SIG-M5 treated with dmso at 0.1 percent for 504 hours (cell line): ENCODE results near the gene MAJIN.
"Not testable (repeated sequence)": the region's sequence is repeated elsewhere in the genome, so short reads cannot be mapped to it uniquely, and the experiment has no call there.

ENCODE experiments used
- DNase-seq: peaks from one replicate; lab custom pipeline; 2025; ENCODE audit not compliant: unreplicated experiment; lab: John Stamatoyannopoulos, UW

The MAJIN gene, protein sequence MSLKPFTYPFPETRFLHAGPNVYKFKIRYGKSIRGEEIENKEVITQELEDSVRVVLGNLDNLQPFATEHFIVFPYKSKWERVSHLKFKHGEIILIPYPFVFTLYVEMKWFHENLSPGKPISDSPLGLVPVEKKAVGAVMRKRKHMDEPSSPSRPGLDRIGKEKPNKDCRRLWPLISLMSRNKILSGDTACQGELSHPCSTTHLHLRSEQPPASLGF

DNA sequence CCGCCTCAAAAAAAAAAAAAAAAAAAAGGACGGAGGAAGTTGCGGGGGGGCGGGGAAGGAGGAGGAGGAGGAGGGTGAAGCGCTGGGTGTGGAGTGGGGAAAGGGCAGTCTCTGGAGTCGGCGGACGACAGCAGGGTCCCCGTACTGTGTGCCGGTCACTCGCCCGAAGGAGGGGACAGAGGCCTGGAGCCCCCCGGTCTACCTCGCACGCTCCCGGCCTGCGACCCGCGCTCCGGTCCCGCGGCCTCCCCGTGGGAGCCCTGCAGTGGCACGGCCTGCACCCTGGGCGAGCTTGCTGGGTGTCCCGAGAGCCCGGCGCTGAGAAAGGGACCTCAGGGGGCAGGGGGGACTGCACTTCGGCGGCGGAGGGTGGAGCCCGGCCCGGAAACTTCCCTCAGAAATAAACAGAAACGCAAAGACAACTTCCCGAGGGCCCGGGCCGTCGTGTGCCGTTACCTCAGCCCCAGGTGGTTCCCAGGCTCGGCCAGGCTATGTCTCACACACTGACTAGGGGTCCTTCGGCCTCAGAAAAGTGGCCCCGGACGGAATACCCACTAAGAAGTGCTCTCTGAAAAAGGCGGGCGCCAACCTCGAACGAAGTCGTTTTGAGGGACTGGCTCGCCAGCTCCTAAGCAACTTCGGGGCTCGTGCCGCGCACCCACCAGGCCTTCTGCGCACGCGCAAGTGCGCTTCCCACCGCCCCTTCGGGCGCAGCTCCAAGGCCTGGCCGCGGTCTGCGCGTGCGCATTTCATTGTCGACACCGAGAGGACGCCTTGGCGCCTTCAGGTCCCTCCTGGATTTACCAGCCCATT lies at the start of gene MAJIN:
Gene MAJIN, minus strand, starts transcription at position 688 of the 813 bp plus-strand sequence. CDS start 12,703 bp downstream, outside the sequence.
- no peak for DNase-seq

DNA sequence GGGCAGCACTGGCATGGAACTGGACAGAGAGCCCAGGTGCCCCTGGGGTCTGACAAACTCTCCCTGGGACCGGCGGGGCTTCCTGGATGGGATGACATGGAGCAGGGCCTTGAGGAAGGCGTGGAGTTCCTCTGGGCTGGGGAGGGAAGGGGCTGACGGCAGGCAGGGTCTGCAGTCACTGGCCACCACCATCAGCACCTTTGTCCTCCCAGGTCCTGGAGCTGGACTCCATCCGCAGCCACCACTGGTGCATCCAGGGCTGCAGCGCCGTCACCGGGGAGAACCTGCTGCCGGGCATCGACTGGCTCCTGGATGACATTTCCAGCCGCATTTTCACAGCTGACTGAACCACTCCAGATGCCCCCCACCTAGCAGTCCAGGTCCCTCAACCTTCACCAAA lies 49.6 kb upstream of the MAJIN start:
- no peak for DNase-seq

DNA sequence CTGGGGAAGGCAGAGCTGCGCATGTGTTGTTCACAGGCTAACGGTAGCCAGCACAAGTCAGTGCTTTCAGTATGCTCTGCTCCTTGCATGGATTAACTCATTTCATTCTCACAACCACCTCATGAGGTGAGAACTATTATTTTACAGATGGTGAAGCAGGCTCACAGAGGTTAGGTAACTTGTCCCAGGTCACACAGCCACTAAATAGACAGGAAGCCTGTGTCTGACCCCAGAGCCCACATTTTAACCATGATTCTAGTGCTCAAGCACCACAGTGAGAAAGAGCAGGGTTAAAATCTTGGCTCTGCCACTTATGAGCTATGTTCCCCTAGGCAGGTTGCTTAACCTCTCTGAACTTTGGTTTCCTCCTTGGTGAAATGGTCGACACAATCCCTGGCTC lies 49.1 kb upstream of the MAJIN start:
- DNase-seq, result no peak

DNA sequence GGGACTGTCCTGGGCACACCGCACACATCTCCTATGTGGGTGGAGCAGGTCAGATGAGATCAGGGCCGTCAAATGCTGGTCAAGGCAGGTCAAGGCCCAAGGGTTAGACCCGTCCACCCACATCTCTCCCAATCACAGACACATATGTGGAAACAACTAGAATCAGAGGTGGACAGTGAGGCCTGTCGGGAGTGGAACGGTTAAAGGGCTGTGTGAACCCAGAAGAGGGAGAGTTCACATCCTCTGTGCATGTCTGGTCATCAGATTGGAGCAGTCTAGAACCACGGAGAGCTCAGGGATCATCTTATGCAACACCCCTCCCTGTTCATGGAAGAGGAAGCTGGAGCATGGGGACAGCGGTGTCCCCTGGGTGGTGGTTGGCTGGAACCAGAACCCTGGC lies 47.9 kb upstream of the MAJIN start:
- DNase-seq, result no peak

DNA sequence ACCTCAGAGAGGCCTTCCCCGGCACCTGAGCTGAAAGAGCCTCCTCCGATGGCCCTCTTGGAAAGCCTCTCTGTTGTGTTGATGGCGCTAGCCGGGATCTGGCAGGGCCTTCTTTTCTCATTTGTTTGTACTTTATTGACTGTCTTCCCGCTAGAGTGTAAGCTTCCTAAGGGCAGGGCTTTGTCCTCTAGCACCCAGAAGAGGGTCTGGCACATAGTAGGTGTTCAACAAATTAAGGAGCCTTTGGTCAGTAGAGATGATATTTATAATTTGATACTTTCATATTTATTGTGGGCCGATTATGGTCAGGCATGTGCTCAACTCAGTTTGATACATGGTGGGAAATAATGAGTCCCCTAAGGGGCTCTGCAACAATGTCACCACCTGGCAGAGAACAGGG lies 46.0 kb upstream of the MAJIN start:
- DNase-seq, result no peak

DNA sequence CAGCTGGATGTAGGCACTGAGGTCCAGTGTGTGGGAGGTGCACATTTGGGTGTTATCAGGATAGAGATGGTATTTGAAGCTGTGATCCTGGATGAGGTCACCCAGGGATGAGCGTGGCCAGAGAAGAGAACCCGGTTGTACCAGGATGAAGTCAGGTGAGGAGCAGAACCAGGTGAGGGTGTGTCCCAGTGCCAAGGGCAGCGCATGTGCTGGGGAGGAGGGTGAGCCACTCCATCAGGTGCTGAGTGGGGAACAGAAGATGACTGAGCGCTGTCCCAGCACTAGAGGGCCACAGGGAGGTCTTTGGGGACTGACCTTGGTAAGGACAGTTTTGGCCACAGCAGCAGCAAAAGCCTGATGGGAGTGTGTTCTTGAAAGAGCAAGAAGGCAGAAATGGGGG lies 44.8 kb upstream of the MAJIN start:
- no peak for DNase-seq

DNA sequence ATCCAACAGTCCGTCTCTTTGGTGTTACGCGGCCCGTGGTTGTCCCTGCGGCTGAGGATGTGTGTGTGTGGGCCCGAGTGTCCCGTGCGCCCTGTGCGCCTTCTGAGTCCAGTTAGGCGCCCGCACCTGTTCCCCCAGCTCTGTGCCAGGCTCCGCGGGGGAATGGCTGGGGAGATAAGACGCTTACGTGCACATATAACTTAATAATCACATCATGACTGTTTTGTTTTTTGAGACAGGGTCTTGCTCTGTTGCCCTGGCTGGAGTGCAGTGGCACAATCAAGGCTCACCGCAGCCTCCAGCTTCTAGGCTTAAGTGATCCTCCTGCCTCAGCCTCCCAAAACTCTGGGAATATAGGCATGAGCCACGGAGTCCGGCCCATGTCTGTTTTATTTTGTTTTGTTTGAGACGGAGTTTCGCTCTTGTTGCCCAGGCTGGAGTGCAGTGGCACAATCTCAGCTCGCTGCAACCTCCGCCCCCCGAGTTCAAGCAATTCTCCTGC lies 42.9 kb upstream of the MAJIN start:
- DNase-seq, result no peak

DNA sequence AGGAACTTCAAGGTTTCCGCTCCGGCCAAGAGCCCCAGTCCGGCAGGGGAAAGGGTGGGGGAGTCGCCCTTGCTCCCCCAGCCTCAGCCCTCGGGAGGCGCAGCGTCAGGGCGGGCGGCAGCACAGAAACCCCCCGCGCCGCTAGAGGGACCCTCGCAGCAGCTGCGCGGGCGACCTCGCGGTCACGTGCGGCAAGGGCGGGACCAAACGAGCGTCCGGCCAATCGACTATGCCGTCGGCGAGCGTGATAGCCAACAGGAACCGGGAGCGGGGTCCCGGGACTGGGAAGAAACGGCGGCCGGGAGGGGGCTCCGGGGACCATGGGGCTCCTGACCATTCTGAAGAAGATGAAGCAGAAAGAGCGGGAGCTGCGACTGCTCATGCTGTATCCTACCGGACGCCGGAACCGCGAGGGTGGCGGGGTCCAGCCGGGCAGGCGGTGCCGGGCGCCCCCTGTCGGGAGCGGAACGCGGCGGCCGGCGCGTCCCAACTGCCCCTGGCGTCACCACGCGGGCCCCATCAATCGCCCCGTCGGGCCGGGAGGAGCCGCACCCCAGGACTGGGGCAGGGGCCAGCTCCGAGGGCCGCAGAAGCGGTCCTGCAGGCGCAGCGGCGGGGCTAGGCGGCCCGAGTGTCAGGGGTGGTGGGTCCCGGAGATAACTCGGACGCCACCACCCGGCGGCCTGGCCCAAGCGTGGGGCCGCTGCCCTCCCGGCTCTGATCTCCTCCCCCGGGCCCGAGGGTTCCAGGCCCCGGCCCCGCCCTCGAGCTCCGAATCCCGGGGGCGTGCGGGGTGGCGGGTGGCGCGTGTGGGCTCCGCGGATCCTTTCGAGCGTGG lies 42.2 kb upstream of the MAJIN start, which contains the start of gene ARL2:
Gene ARL2, plus strand, starts transcription at position 273 of the 838 bp plus-strand sequence. Its CDS starts 48 bp downstream, at position 321.
- peak; percentile 73 for DNase-seq

DNA sequence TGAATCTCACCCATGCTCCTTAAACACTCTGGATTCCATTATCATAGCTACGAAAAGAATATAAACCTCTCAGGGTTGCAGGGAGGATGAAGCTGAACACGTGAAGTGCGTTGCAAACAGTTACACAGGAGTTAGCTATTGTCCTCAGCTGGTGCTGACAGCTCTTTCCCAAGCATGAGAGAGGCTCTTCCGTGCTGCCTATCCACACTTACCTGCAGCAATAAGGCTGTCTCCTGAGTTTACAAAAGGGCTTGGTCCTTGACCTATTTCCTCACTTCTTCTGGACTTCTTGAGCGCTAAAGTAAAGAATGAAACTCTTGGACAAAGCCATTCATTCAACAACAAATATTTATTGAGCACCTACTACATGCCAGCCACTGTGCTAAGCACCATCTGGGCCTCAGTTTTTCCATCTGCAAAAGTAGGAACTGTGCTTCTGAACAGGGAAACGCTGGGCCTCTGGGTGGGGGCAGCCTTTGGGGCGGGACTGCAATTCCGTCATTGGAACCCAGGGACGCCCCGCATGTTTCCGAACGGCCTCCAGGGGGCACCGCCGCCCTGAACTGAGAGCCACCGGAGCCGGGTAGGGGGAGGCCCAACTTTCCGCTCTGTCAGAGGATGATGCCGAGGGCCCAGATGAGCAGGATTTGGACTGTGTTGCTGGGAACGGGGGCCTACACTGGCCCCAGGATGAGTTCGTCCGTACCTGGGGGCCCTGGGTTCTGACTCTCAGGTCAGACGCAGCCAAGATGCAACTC lies 41.4 kb upstream of the MAJIN start:
- DNase-seq, result peak; percentile 93

DNA sequence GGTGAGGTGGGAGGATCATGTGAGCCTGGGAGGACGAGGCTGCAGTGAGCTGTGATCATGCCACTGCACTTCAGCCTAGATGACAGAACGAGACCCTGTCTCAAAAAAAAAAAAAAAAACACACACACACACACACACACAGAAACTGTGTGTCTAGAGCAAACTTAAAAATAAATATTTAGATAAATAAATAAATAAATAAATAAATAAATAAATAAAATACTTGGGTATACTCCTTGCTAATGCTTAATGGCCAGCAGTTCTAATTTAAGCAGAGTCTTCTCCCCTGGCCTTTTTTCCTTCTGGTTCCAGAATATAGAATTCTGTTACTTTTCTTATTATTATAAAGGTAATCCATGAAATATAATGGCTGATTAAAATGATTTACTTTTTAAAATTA lies 37.0 kb upstream of the MAJIN start:
- DNase-seq, result no peak

DNA sequence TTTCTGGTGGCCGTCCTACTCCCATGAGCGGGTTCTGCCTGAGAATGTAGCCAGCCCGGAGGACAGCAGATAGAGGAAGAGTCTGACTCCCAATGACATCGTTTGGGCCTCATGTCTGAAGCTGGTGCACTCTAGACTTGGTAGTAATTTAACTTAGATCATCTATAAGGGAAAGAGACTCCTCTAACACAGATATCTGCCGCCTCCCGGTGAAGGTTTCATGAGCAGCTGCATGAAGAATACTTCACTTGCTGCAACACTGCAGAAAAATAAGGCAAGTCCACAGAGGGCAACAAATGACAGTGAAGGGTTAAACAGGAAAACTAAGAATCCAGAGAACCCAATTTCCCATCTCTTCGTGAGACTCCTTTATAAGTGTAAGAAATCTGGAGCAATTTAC lies 36.1 kb upstream of the MAJIN start:
- no peak for DNase-seq

DNA sequence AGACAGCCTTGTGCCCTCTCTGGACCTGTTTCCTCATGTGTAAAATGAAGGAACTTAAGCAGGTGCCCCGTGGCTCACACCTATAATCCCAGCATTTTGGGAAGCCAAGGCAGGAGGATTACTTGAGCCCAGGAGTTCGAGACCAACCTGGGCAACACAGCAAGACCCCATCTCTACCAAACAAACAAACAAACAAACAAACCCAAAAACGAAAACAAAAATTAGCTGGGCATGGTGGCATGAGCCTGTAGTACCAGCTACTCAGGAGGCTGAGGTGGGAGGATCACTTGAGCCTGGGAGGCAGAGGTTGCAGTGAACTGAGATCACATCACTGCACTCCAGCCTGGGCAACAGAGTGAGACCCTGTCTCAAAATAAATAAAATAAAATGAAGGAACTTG lies 32.1 kb upstream of the MAJIN start:
- not testable (repeated sequence) for DNase-seq

DNA sequence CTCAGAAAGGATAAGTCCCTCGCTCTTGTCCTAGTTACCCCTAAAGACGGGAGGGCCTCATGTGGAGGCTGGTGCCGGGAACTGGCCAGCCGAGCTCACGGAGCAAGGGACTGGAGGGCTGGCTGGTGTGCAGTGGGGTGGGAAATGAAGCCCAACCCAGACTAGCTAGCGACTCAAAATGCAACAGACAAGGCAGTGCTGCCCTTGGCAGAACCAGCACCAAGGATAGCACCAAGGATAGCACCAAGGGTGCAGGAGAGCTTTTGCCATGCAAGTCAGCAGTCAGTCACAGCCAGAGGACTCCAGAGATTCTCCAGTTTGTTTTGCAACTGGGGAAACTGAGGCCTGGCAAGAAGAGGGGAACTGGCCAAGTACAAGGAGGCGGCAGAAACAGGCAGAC lies 31.4 kb upstream of the MAJIN start:
- no peak for DNase-seq

DNA sequence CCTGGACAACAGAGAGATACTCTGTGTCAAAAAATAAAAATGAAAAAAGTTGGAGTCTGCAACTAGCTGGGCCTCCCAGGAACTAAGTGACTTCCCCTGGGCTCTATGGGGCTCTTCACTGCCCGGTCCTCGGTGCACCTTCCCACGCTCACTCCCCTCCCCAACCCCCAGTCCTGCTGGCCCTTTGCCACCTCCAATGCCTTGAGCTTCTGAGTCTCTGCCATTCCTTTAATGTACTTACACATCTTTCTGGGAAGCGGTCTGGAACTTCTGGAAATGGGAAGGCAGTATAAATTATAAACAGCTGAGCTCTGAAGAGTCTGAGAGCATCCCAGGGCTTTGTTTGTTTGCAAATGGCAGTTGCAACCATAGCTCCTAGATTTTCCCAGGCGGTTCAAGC lies 30.8 kb upstream of the MAJIN start:
- no peak for DNase-seq

DNA sequence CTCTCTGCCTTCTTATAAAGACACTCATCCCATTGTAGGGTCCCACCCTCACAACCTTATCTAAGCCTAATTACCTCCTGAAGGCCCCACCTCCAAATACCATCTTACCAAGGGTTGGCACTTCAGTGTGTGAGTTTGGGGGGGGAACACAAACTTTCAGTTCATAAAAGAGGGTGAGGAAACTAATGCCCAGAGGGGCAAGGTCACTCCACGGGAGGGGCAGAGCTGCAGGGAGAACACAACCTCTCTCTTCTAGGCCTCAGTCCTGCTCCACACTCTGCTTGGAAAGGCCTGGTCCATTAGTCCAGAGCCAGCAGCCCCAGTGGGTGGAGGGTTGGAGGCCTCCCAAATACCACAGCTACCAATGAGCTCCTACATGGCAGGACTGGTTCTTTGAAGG lies 27.6 kb upstream of the MAJIN start:
- DNase-seq, result no peak

DNA sequence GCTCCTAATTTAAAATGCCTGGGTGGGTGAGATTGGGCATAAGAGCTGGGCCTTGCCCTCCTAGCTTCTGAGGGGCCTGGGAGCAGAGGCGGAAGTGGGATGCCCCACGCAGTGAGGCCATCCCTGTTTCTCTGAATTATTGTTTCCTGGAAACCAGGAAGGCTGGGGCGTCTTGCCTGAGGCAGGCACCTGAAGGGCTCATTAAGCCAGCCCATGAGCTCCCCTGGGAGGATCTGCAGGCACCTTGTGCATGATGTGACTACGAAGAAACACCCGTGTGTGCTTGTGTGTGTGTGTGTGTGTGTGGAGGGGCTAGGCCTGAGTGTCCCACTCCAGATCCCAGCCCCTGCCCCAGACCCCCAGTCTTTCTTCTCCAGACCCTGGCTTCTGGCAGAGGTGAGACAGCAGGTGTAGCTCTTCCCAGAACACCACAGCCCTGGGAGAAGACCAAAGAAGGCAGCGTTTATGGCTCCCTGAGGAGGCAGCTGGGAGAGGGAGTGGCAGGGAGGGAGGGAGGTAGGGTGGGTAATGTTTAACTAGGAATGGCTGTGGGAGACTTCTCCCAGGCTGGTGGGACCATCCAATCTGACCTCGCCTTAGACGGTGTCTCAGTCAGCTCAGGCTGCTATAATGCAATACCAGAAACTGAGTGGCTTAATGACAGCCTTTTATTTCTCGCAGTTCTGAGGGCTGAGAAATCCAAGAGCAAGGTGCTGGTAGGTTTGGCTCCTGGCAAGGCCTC lies 27.0 kb upstream of the MAJIN start:
- no peak for DNase-seq

DNA sequence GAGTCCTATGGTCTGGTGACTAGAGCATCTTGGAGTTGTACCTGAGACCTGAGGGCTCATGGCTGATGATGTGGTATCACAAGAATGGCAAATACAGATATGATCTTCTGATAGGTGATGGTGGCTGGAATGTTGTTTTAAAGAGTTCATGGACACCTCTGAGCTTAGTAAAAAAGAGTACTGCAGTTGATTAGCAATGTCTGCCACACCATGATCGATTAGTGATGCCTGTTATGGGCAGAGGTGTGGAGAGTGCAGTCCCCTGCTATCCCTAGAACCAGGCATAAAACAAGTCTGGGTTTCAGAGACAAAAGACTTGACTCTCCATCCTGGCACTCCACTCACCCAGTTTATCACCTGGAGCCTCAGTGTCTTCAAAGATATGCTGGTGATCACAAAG lies 26.2 kb upstream of the MAJIN start:
- no peak for DNase-seq

DNA sequence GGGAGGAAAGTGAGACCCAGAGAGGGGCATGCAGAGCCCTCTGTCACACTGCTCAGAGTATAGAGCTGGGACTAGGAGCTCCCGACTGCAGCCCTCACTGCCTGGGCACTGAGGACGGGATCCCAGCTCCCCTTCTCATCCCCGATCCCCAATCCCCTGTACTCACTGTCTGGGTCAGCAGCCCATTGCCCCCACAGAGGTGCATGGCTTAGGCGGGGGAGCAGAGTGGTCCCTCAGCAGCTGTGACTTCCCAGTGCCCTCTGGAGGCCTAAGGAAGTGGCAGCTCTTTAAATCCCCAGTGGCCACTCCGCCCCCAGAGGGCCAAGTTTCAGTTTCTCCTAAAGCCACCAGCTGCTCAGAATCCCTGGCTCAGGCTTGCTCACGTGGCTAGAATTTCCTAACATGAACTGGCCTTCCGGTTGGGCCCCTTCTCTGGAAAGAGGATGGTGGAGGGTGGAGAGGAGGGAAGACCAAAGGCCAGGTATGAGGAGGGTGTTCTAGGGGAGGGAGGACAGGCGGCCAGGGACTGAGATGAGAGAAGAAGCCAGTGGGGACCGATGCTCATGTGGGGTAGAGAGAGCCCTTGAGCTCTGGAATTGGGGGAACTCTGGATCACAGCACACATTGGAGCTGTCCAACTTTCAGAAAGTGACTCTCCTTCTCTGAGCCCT lies 24.9 kb upstream of the MAJIN start, which contains the start of gene BATF2:
Gene BATF2, minus strand, starts transcription at position 262 of the 671 bp plus-strand sequence. Its CDS starts 57 bp downstream, at position 205.
- peak; percentile 44 for DNase-seq

DNA sequence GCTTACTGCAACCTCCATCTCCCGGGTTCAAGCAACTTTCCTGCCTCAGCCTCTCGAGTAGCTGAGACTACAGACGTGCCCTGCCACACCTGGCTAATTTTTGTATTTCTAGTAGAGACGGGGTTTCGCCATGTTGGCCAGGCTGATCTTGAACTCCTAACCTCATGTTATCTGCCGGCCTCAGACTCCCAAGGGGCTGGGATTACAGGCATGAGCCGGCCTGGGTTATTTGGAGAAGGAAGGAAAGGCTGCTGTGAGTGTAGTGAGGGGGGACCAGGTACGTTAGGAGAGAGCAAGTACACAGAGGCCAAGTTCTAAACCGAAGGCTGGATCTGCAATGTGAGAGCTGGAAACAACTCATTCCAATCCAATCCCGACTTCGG lies 24.4 kb upstream of the MAJIN start:
- DNase-seq, result no peak
